Gastrocnemius medialis (tissue), 4 donors: ENCODE results near the gene NAV3. TPM values are rescaled to one million over a fixed set of nuclear protein-coding genes. Genes with fewer than 3 reads are reported as not detected.

Experiments used
- ATAC-seq, 2 donors: fragments of 150-250 bp; one replicate each; pipeline ENCODE4 v1.9.1; 2016
- DNase-seq, 2 donors: peaks; one replicate each; pipeline ENCODE4 v3.0.0-alpha.2; 2019
- H3K27ac ChIP-seq, 4 donors: fragments of 200-600 bp; sonication (generic); 1 replicate in 1 of 4; 2 replicates in 3 of 4; pipeline ENCODE4 v1.5.1; 2016 to 2018; ENCODE audit warnings: mild to moderate bottlenecking in 2 of 4, moderate library complexity in 1 of 4
- H3K27me3 ChIP-seq, 3 donors: fragments of 200-600 bp; sonication (generic) in 2 of 3; 1 replicate in 1 of 3; 2 replicates in 2 of 3; pipeline versions ENCODE4 v1.5.1 to v1.6.0; 2016 to 2019; ENCODE audit warnings: mild to moderate bottlenecking in 1 of 3, moderate library complexity in 1 of 3
- H3K36me3 ChIP-seq, 2 donors: fragments of 200-600 bp; sonication (generic) in 1 of 2; one replicate each; pipeline ENCODE4 v1.5.1; 2017 to 2018
- H3K4me1 ChIP-seq, 2 donors: fragments of 200-600 bp; sonication (generic) in 1 of 2; one replicate each; pipeline ENCODE4 v1.5.1; 2016 to 2017; ENCODE audit warnings: mild to moderate bottlenecking in 2 of 2
- H3K4me3 ChIP-seq, 4 donors: fragments of 200-600 bp; sonication (generic) in 3 of 4; 1 replicate in 1 of 4; 2 replicates in 3 of 4; pipeline ENCODE4 v1.5.1; 2016 to 2019; ENCODE audit warnings: mild to moderate bottlenecking in 2 of 4
- H3K9me3 ChIP-seq, 3 donors: fragments of 200-600 bp; sonication (generic) in 2 of 3; 1 replicate in 1 of 3; 2 replicates in 2 of 3; pipeline ENCODE4 v1.5.1; 2016 to 2019
- CTCF ChIP-seq, 5 experiments: fragments of 450-650 bp in 3 of 5; fragments of 200-600 bp in 2 of 5; sonication (generic) in 2 of 5; IDR thresholded peaks in 4 of 5; conservative IDR thresholded peaks in 1 of 5; 1 replicate in 4 of 5; 2 replicates in 1 of 5; pipeline ENCODE4 v1.5.1; 2016 to 2019; ENCODE audit warnings: antibody characterized with exemption in 5 of 5, mild to moderate bottlenecking in 3 of 5, moderate library complexity in 3 of 5
- POLR2A ChIP-seq, 2 donors: fragments of 450-650 bp; IDR thresholded peaks; one replicate each; pipeline ENCODE4 v1.6.1; 2017; ENCODE audit warnings: antibody characterized with exemption in 2 of 2, mild to moderate bottlenecking in 2 of 2, moderate library complexity in 2 of 2
- in situ Hi-C, 4 donors: fragments of 200-750 bp; cut with MboI; loops; one replicate each; pipeline versions ENCODE4 v1.15.0 to v1.8.0; 2017; ENCODE audit warnings: low sequenced_read_pairs in 4 of 4
- intact Hi-C: fragments of 100-400 bp; cut with DNase I; formaldehyde crosslinking; loops from one replicate; pipeline ENCODE4 v1.15.1; 2023; ENCODE audit warnings: low total_unique reads
- total RNA-seq, 4 donors: library from RNA; depleted of rRNA; stranded (reverse); fragments of >200 nt; gene quantifications; one replicate each; pipeline versions ENCODE4 v1.1.0 to v1.2.3, GENCODE V29; 2016

NAV3 gene
- total RNA-seq, 4 donors from 2014 or later: 0.87 to 2.5 (median 2.0) TPM

GRCh38 chr12:78034025-78034424 is 203.3 kb downstream of the NAV3 start:
- H3K4me3 ChIP-seq: no peak overlapping the region
- in situ Hi-C loops (no loop called here), intact Hi-C loops (no loop called here)
- no peaks in the 10 kb centered on the region for H3K36me3 ChIP-seq
- no peaks in the 10 kb centered on the region for H3K9me3 ChIP-seq
- H3K4me1 ChIP-seq: no peaks in the 10 kb centered on the region
- DNase-seq (no peak), ATAC-seq (peak in 1 of 2 donors; percentile 51)
- no peaks in the 10 kb centered on the region for H3K27me3 ChIP-seq
- TF ChIP-seq POLR2A (IDR thresholded peaks at IDR 0.05): no peak
- TF ChIP-seq CTCF (IDR thresholded peaks at IDR 0.05 in 4 of 5, conservative IDR thresholded peaks at IDR 0.05 in 1 of 5): no peak
- H3K27ac ChIP-seq: no peak overlapping the region

- Histone ChIP-seq H3K36me3 (no peaks in the 10 kb centered on the region), H3K9me3 (no peaks in the 10 kb centered on the region), H3K27ac (no peak overlapping the region), H3K4me3 (no peak overlapping the region), H3K27me3 (no peaks in the 10 kb centered on the region), H3K4me1 (no peaks in the 10 kb centered on the region)
- TF ChIP-seq CTCF (IDR thresholded peaks at IDR 0.05 in 4 of 5, conservative IDR thresholded peaks at IDR 0.05 in 1 of 5) (no peak), POLR2A (IDR thresholded peaks at IDR 0.05) (no peak)
- no peak for DNase-seq
- intact Hi-C loops (no loop called here), in situ Hi-C loops (no loop called here)
- ATAC-seq: no peak
Measured at GRCh38 chr12:78035901-78036606, 205.4 kb downstream of the NAV3 start.

GRCh38 chr12:78036874-78037273 is 206.2 kb downstream of the NAV3 start:
- DNase-seq (no peak), ATAC-seq (no peak)
- Histone ChIP-seq H3K9me3 (no peaks in the 10 kb centered on the region), H3K27me3 (no peaks in the 10 kb centered on the region), H3K36me3 (no peaks in the 10 kb centered on the region), H3K27ac (no peak overlapping the region), H3K4me1 (no peaks in the 10 kb centered on the region), H3K4me3 (no peak overlapping the region)
- intact Hi-C loops (no loop called here), in situ Hi-C loops (no loop called here)
- TF ChIP-seq CTCF (IDR thresholded peaks at IDR 0.05 in 4 of 5, conservative IDR thresholded peaks at IDR 0.05 in 1 of 5) (no peak), POLR2A (IDR thresholded peaks at IDR 0.05) (no peak)

- intact Hi-C loops: no loop called here
- TF ChIP-seq POLR2A (IDR thresholded peaks at IDR 0.05): no peak
- TF ChIP-seq CTCF (IDR thresholded peaks at IDR 0.05 in 4 of 5, conservative IDR thresholded peaks at IDR 0.05 in 1 of 5): no peak
- no peaks in the 10 kb centered on the region for H3K4me1 ChIP-seq
- ATAC-seq (no peak), DNase-seq (no peak)
- in situ Hi-C loops: no loop called here
- H3K4me3 ChIP-seq: no peak overlapping the region
- no peak overlapping the region for H3K27ac ChIP-seq
- H3K9me3 ChIP-seq: no peaks in the 10 kb centered on the region
- H3K27me3 ChIP-seq: no peaks in the 10 kb centered on the region
- no peaks in the 10 kb centered on the region for H3K36me3 ChIP-seq
Measured at GRCh38 chr12:78037707-78038106, 207.0 kb downstream of the NAV3 start.

- TF ChIP-seq CTCF (IDR thresholded peaks at IDR 0.05 in 4 of 5, conservative IDR thresholded peaks at IDR 0.05 in 1 of 5): no peak
- no peak for TF ChIP-seq POLR2A (IDR thresholded peaks at IDR 0.05)
- ATAC-seq: no peak
- H3K36me3 ChIP-seq: no peaks in the 10 kb centered on the region
- no peaks in the 10 kb centered on the region for H3K27me3 ChIP-seq
- H3K4me3 ChIP-seq: no peak overlapping the region
- intact Hi-C loops: no loop called here
- H3K4me1 ChIP-seq: no peaks in the 10 kb centered on the region
- in situ Hi-C loops: no loop called here
- DNase-seq: no peak
- no peak overlapping the region for H3K27ac ChIP-seq
- H3K9me3 ChIP-seq: no peaks in the 10 kb centered on the region
Measured at GRCh38 chr12:78038541-78038940, 207.8 kb downstream of the NAV3 start.
